Measurements from ENCODE around the gene VEZT.

DNA sequence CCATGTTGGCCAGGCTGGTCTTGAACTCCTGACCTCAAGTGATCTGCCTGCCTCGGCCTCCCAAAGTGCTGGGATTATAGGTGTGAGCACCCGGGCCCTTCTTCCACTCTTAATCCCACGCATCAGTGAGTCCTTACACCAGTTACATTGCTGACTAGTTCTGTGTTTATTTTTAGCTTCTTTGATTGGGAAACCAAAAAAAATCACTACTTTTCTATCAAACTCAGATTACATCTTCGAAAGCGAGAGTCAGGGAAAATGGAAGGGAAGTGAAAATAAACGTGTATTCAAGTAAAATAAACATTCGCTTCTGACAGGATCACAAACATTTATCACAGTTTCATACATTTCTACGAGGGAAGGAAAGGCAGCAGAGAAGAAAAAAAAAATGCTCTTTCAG, 32.5 kb upstream of the VEZT start:
- TF ChIP-seq CTCF (IDR thresholded peaks at IDR 0.05; ENCODE audit: low read length) (no peak), EZH2 (IDR thresholded peaks at IDR 0.05; ENCODE audit: borderline replicate concordance, low read length) (no peak)

All from OCI-LY1 (cell line).